Astrocyte (in vitro differentiated cells and primary cell): ENCODE measurements around the gene PSMB3. TPM values are rescaled to one million over a fixed set of nuclear protein-coding genes. Genes with fewer than 3 reads are reported as not detected.

ENCODE experiments used
- DNase-seq: peaks from one replicate; pipeline ENCODE4 v3.0.0-alpha.2; 2010; ENCODE audit warnings: low read depth
- FAIRE-seq: peaks from 2 replicates; lab custom pipeline; 2011; peaks lifted over from hg19 to GRCh38; lab: Jason Lieb, UNC
- H2AFZ ChIP-seq: 2 replicates; pipeline ENCODE4 v1.6.0; 2012; ENCODE audit warnings: low read depth, low read length, inconsistent platforms
- H3K27ac ChIP-seq: 2 replicates; pipeline ENCODE4 v1.5.1; 2011; ENCODE audit warnings: low read depth, low read length, inconsistent platforms
- H3K27me3 ChIP-seq: 2 replicates; pipeline ENCODE4 v1.6.0; 2011; ENCODE audit warnings: low read length, inconsistent platforms; ENCODE audit not compliant: insufficient read depth
- H3K36me3 ChIP-seq: 2 replicates; pipeline ENCODE4 v1.5.1; 2011; ENCODE audit warnings: low read length, inconsistent platforms; ENCODE audit not compliant: insufficient read depth
- H3K4me1 ChIP-seq: 2 replicates; pipeline ENCODE4 v1.5.1; 2011; ENCODE audit warnings: low read length, inconsistent platforms; ENCODE audit not compliant: insufficient read depth
- H3K4me2 ChIP-seq: 2 replicates; pipeline ENCODE4 v1.6.0; 2012; ENCODE audit warnings: low read length, inconsistent platforms
- H3K4me3 ChIP-seq: 2 replicates; pipeline ENCODE4 v1.5.1; 2011; ENCODE audit warnings: low read depth, mild to moderate bottlenecking, low read length, inconsistent platforms; ENCODE audit not compliant: insufficient read depth
- H3K79me2 ChIP-seq: 2 replicates; pipeline ENCODE4 v1.6.0; 2012; ENCODE audit warnings: mild to moderate bottlenecking, low read length, inconsistent platforms; ENCODE audit not compliant: insufficient read depth
- H3K9ac ChIP-seq: 2 replicates; pipeline ENCODE4 v1.6.0; 2012; ENCODE audit warnings: mild to moderate bottlenecking, low read length, inconsistent platforms
- H3K9me3 ChIP-seq: 2 replicates; pipeline ENCODE4 v1.5.1; 2012; ENCODE audit warnings: low read depth, mild to moderate bottlenecking, low read length, inconsistent platforms; ENCODE audit not compliant: insufficient read depth
- H4K20me1 ChIP-seq: 2 replicates; pipeline ENCODE4 v1.6.0; 2012; ENCODE audit warnings: low read length, inconsistent platforms; ENCODE audit not compliant: insufficient read depth
- H3K27ac Mint-ChIP-seq: one replicate; pipeline ENCODE4 v1.8.0; 2021; ENCODE audit warnings: mild to moderate bottlenecking, mixed read lengths; ENCODE audit not compliant: unreplicated experiment
- H3K27me3 Mint-ChIP-seq: one replicate; pipeline ENCODE4 v1.8.0; 2021; ENCODE audit warnings: low read depth, mixed read lengths; ENCODE audit not compliant: unreplicated experiment
- H3K36me3 Mint-ChIP-seq: one replicate; pipeline ENCODE4 v1.8.0; 2021; ENCODE audit warnings: low read depth, mixed read lengths; ENCODE audit not compliant: unreplicated experiment
- H3K4me1 Mint-ChIP-seq: one replicate; pipeline ENCODE4 v1.8.0; 2021; ENCODE audit warnings: low read depth, mixed read lengths; ENCODE audit not compliant: unreplicated experiment
- H3K4me3 Mint-ChIP-seq: one replicate; pipeline ENCODE4 v1.8.0; 2021; ENCODE audit warnings: mild to moderate bottlenecking, moderate library complexity, mixed read lengths; ENCODE audit not compliant: unreplicated experiment
- H3K9me3 Mint-ChIP-seq: one replicate; pipeline ENCODE4 v1.8.0; 2021; ENCODE audit warnings: mild to moderate bottlenecking, mixed read lengths; ENCODE audit not compliant: unreplicated experiment
- CTCF ChIP-seq: IDR thresholded peaks from 2 replicates; pipeline ENCODE4 v1.5.1; 2011; ENCODE audit warnings: low read depth, mild to moderate bottlenecking, inconsistent platforms, low read length, moderate library complexity; ENCODE audit not compliant: insufficient read depth
- EZH2 ChIP-seq: IDR thresholded peaks from 2 replicates; pipeline ENCODE4 v1.6.1; 2012; ENCODE audit warnings: mild to moderate bottlenecking, low read length, inconsistent platforms; ENCODE audit not compliant: insufficient read depth
- total RNA-seq: library from RNA; stranded (reverse); gene quantifications from 2 replicates; pipeline ENCODE4 v1.2.1, GENCODE V29; 2021

Gene PSMB3
- total RNA-seq, 1 donor from 2014 or later: 191 TPM

GRCh38 chr17:38703742-38704605 is 48.6 kb upstream of the PSMB3 start:
- no peak for DNase-seq
- Mint-ChIP-seq H3K9me3 (peaks cover 3% of the 10 kb centered on the region), H3K27me3 (peaks cover 21% of the 10 kb centered on the region), H3K4me3 (peak overlapping the region; percentile 87), H3K36me3 (no peaks in the 10 kb centered on the region), H3K27ac (peak overlapping the region; percentile 94), H3K4me1 (peaks cover 15% of the 10 kb centered on the region)
- no peaks in the 10 kb centered on the region for H3K9me3 ChIP-seq
- H3K4me3 ChIP-seq: peak overlapping the region; percentile 70
- peaks cover 7% of the 10 kb centered on the region for H3K27me3 ChIP-seq
- no peaks in the 10 kb centered on the region for H3K36me3 ChIP-seq
- peaks cover 20% of the 10 kb centered on the region for H4K20me1 ChIP-seq
- H3K79me2 ChIP-seq: peaks cover 14% of the 10 kb centered on the region
- H3K4me1 ChIP-seq: peaks cover 41% of the 10 kb centered on the region
- no peak for TF ChIP-seq EZH2
- TF ChIP-seq CTCF: no peak
- H3K9ac ChIP-seq: peak overlapping the region; percentile 84
- FAIRE-seq: no peak
- H2AFZ ChIP-seq: peak overlapping the region; percentile 86
- peak overlapping the region; percentile 92 for H3K4me2 ChIP-seq
- H3K27ac ChIP-seq: no peak overlapping the region

GRCh38 chr17:38704606-38705522 is 47.7 kb upstream of the PSMB3 start, which contains the start of gene MLLT6:
Gene MLLT6 (plus strand): TSS chr17:38705273. CDS start chr17:38705633, 360 bp downstream.
- no peak for TF ChIP-seq CTCF
- TF ChIP-seq EZH2: no peak
- H3K9ac ChIP-seq: peak within 1 kb of the TSS; percentile 84
- H3K79me2 ChIP-seq: peaks cover 14% of the 10 kb centered on the region
- DNase-seq (peak; percentile 50), FAIRE-seq (no peak)
- no peaks in the 10 kb centered on the region for H3K9me3 ChIP-seq
- Mint-ChIP-seq H3K27ac (peak within 1 kb of the TSS; percentile 94), H3K9me3 (peaks cover 3% of the 10 kb centered on the region), H3K27me3 (peaks cover 15% of the 10 kb centered on the region), H3K4me1 (peaks cover 15% of the 10 kb centered on the region), H3K4me3 (peak within 1 kb of the TSS; percentile 87), H3K36me3 (peaks cover 4% of the 10 kb centered on the region)
- peak within 1 kb of the TSS; percentile 86 for H2AFZ ChIP-seq
- H3K4me2 ChIP-seq: peak within 1 kb of the TSS; percentile 93
- peak within 1 kb of the TSS; percentile 70 for H3K4me3 ChIP-seq
- peaks cover 7% of the 10 kb centered on the region for H3K27me3 ChIP-seq
- peak within 1 kb of the TSS; percentile 27 for H3K27ac ChIP-seq
- peaks cover 41% of the 10 kb centered on the region for H3K4me1 ChIP-seq
- no peaks in the 10 kb centered on the region for H3K36me3 ChIP-seq
- peaks cover 29% of the 10 kb centered on the region for H4K20me1 ChIP-seq
